ENCODE measurements around the gene GPRC5B. TPM values are rescaled to one million over a fixed set of nuclear protein-coding genes. Genes with fewer than 3 reads are reported as not detected.

Gene GPRC5B
- total RNA-seq, 6 experiments from 2014 or later: 0.14 to 0.48 (median 0.29) TPM

DNA sequence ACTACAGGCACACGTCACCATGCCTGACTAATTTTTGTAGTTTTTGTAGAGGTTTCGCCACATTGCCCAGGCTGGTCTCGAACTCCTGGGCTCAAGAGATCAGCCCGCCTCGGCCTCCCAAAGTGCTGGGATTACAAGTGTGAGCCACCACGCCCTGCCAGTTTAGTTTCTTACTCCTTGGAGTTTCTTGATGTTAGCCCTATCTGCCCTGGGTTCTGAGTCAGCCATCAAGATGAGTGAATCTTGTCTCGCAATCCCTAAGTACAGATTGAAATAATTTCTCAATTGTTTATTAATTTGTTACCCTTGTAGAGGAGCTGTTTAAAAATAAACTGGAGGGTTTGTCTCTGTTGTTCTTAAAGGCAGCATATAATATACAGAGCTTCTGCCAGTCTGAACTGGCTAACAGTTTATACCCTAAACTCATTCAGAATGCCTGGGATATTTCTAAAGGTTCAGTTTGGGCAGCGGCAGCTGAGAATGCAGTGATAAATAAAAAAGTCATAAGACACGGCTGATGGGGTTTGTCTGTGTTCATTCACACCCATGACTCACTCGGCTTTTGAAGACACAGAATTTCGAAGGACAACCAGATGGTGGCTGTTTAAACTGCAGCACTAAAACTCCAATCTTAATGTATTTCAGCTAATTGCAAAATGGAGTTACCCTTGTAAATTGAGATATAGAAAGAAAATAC is 39.6 kb downstream of the GPRC5B start:
- Mint-ChIP-seq H3K36me3 (ENCODE audit: low read depth) (no peaks in the 10 kb centered on the region), H3K27me3 (ENCODE audit: insufficient read depth) (peaks cover 1% of the 10 kb centered on the region; the same call in 1 of the 2 replicates), H3K4me1 (ENCODE audit: low read depth) (peaks cover 30% of the 10 kb centered on the region), H3K4me3 (peak overlapping the region; percentile 34; the same call in 1 of the 2 replicates), H3K9me3 (no peaks in the 10 kb centered on the region), H3K27ac (peak overlapping the region; percentile 78)
- TF ChIP-seq, protein P1, sequence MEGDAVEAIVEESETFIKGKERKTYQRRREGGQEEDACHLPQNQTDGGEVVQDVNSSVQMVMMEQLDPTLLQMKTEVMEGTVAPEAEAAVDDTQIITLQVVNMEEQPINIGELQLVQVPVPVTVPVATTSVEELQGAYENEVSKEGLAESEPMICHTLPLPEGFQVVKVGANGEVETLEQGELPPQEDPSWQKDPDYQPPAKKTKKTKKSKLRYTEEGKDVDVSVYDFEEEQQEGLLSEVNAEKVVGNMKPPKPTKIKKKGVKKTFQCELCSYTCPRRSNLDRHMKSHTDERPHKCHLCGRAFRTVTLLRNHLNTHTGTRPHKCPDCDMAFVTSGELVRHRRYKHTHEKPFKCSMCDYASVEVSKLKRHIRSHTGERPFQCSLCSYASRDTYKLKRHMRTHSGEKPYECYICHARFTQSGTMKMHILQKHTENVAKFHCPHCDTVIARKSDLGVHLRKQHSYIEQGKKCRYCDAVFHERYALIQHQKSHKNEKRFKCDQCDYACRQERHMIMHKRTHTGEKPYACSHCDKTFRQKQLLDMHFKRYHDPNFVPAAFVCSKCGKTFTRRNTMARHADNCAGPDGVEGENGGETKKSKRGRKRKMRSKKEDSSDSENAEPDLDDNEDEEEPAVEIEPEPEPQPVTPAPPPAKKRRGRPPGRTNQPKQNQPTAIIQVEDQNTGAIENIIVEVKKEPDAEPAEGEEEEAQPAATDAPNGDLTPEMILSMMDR (IDR thresholded peaks at IDR 0.05): no peak
- peak; percentile 78 for DNase-seq

DNA sequence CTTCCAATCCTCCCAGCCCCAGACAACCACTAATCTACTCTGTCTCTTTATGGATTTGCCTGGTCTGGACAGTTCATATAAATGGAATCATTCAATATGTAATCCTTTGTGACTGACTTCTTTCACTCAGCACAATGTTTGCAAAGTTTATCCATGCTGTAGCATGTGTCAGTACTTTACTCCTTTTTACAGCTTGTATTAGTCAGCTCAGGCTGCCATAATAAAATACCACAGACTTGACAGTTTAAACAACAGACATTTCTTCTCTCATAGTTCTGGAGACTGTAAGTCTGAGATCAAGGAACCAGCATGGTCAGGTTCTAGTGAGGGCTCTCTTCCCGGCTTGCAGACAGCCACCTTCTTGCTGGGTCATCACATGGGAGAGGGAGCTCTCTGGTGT is 41.3 kb downstream of the GPRC5B start:
- Mint-ChIP-seq H3K9me3 (no peaks in the 10 kb centered on the region), H3K4me3 (no peak overlapping the region), H3K4me1 (ENCODE audit: low read depth) (peaks cover 30% of the 10 kb centered on the region), H3K27me3 (ENCODE audit: insufficient read depth) (no peaks in the 10 kb centered on the region), H3K36me3 (ENCODE audit: low read depth) (no peaks in the 10 kb centered on the region), H3K27ac (peak overlapping the region; percentile 34; the same call in 1 of the 2 replicates)
- TF ChIP-seq, protein P1 (IDR thresholded peaks at IDR 0.05): no peak
- DNase-seq: peak; percentile 49

DNA sequence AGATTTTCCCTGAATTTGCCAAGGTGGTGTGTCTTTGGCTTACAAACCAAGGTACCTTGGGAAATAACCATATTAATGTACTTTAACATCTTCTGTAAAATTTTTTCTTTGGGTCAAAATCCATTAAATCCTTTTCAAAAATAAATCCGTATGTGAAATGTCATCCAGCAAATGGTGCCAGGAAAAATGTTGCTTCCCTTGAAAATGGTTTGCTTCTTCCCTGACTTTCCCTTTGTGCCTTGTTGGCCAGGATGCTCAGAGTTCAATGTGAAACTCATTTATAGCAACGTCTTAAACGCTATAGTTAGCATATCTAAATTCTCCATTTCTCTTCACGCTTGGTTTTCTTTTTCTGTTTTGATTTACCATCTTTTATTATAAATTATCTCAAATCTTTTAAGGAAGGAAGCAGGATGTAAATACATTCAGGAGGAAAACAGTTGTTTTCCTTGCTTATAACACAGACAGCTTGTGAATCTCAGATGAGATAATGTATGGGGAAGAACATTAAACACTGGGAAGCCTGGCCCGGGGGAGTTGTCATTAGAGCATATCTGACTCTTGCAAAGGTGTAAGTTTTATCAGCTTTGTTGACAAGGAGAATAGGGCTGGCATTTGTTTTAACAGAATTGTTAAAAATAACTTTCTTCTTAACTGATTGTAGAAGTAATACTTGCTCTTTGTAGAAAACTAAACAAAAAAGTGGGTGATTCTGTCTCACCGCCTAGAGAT is 42.1 kb downstream of the GPRC5B start:
- Mint-ChIP-seq H3K9me3 (no peaks in the 10 kb centered on the region), H3K4me1 (ENCODE audit: low read depth) (peaks cover 30% of the 10 kb centered on the region), H3K36me3 (ENCODE audit: low read depth) (no peaks in the 10 kb centered on the region), H3K27me3 (ENCODE audit: insufficient read depth) (no peaks in the 10 kb centered on the region), H3K4me3 (no peak overlapping the region), H3K27ac (no peak overlapping the region)
- DNase-seq: no peak
- TF ChIP-seq, protein P1 (IDR thresholded peaks at IDR 0.05): no peak

DNA sequence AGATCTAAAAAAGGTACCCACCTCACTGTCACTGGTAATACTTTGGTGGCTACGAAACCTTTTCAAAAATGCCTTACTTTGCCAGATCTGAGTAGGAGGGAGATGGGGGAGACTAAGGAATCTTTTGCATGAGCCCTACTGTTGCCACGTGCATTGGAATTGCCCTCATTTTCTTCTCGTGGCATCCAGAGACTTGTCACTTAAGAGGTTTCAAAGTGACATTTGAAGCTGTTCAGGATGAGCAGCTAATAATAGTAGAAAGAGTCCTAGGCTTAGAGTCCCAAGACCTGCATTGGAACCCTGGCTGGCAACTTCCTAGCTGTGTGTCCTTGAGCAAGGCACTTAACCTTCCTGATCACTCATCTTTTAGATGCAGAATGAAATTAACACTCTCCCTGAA is 43.5 kb downstream of the GPRC5B start:
- Mint-ChIP-seq H3K36me3 (ENCODE audit: low read depth) (no peaks in the 10 kb centered on the region), H3K9me3 (no peaks in the 10 kb centered on the region), H3K4me3 (no peak overlapping the region), H3K27me3 (ENCODE audit: insufficient read depth) (no peaks in the 10 kb centered on the region), H3K4me1 (ENCODE audit: low read depth) (peaks cover 33% of the 10 kb centered on the region), H3K27ac (no peak overlapping the region)
- no peak for DNase-seq
- TF ChIP-seq, protein P1 (IDR thresholded peaks at IDR 0.05): no peak

DNA sequence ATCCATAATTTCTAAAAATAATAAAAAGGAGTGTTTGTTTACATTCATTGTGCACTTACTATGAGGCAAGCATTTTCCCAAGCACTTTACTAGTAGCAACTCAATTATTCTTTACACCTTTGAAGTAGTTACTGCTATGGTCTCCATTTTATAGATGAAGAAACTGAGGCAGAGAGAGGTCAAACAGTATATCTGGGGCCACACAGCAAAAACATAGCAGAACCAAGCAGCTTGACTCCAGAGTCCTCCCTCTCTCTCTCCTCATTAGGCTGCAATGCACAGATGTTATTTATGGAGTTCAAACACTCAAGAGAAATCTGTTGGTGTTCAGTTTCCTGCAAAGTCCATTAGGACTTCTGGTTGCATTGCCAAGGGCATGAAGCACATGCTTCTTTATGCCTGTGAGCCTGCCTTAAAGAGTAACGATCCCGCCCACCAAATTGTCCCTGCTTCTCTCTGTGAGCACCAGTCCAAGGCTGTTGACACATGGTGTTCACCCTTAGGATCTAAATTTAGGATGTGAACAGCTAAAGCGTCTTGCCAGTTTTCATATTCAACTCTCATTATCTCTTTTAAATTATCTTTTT is 44.0 kb downstream of the GPRC5B start:
- H3K27ac Mint-ChIP-seq: no peak overlapping the region
- H3K36me3 Mint-ChIP-seq (ENCODE audit: low read depth): no peaks in the 10 kb centered on the region
- no peak for DNase-seq

More for the DNA sequence above, 44.0 kb downstream of the GPRC5B start:
- Mint-ChIP-seq H3K4me3 (no peak overlapping the region), H3K27me3 (ENCODE audit: insufficient read depth) (no peaks in the 10 kb centered on the region), H3K9me3 (no peaks in the 10 kb centered on the region), H3K4me1 (ENCODE audit: low read depth) (peaks cover 37% of the 10 kb centered on the region)
- TF ChIP-seq, protein P1 (IDR thresholded peaks at IDR 0.05): no peak

Data from HFFc6 (cell line).